GM12801 (cell line): ENCODE results near the gene PLCB1.

ENCODE experiments used
- CTCF ChIP-seq: IDR thresholded peaks from one replicate; pipeline ENCODE4 v1.5.1; 2011; ENCODE audit warnings: control low read depth; ENCODE audit not compliant: insufficient read length; ENCODE audit errors: extremely low read depth

The PLCB1 gene

DNA sequence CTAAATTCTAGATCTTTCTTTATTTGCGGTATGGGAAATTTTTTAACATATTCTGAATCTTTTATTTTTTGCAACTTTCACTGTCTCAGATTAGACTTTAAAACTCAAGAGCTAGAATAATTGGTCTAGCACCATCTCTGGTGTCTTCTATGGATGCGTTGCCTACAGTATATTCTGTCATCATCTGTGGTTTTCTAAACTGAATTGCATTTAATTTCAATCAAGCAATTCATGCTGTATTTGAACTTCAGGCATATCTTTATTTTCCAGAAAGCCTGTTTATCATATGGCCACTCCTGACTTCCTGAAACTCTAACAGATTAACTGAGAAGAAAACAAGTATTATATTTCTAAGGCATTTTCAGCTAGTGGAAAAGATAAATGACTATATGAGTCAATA, 281.6 kb downstream of the PLCB1 start:
- no peak for TF ChIP-seq CTCF

GRCh38 chr20:8414586-8415274, 282.7 kb downstream of the PLCB1 start:
- no peak for TF ChIP-seq CTCF

GRCh38 chr20:8421981-8422380, 289.9 kb downstream of the PLCB1 start:
- TF ChIP-seq CTCF, result no peak

- no peak for TF ChIP-seq CTCF
Observed at GRCh38 chr20:8423482-8423881, 291.4 kb downstream of the PLCB1 start.

DNA sequence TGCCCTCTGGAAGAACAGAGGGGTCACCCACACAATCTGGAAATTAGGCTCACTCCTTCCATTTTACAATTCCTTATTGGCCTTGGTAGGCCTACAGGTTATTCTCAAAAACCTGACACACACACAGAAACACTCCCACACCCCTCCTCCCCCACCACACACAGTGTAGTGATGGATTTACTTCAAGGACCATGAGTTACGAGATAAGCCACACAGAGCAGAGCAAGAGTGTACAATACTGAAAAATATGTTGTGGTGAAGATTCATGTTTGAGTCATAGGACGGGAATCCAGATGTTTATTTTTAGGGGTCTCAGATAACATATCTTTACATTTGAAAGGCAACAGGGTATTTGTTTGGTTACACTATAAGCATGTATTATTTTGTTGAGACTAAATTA, 291.9 kb downstream of the PLCB1 start:
- no peak for TF ChIP-seq CTCF

GRCh38 chr20:8425016-8425415, 292.9 kb downstream of the PLCB1 start:
- no peak for TF ChIP-seq CTCF

DNA sequence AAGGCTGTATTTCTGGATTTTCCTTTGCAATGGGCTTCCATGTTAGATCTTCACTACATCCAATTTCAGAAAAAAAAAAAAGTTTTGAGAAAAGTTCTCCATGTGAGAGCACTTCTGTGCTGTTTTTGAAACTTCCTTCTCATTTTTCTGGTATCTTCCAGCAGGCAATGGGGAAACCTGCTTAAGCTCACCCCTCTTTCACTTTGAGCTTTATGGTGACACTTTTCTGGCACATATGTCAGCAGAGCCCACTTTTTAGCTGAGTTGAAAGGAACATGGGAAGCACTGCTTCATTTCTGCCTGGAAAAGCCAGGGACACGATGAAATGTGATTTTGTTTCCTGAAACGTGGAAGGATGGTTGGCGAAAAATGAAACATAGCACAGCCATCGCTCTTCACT, 293.7 kb downstream of the PLCB1 start:
- TF ChIP-seq CTCF, result no peak
